ENCODE measurements around the gene FAM131A. TPM values are rescaled to one million over a fixed set of nuclear protein-coding genes. Genes with fewer than 3 reads are reported as not detected.

The FAM131A gene, protein sequence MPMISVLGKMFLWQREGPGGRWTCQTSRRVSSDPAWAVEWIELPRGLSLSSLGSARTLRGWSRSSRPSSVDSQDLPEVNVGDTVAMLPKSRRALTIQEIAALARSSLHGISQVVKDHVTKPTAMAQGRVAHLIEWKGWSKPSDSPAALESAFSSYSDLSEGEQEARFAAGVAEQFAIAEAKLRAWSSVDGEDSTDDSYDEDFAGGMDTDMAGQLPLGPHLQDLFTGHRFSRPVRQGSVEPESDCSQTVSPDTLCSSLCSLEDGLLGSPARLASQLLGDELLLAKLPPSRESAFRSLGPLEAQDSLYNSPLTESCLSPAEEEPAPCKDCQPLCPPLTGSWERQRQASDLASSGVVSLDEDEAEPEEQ
- 1 to 10 TPM; 4.0 to 5.5 TPM for total RNA-seq

DNA sequence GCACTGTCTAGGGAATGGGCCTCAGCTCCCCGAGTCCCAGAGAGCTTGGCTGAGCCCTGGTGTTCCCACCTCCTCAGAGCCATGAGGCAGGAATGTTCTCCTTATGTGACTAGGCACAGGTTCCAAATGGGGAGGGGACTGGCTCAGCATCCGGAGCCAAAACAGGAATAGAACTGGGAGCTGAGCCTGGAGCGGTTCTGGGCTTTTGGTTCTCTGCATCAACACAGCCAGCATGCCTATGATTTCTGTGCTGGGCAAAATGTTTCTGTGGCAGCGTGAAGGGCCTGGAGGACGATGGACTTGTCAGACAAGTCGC lies at the start of gene FAM131A:
Gene FAM131A, plus strand, starts transcription at position 202 of the 316 bp plus-strand sequence. Its CDS starts 31 bp downstream, at position 233.
- Mint-ChIP-seq H3K4me1 (ENCODE audit: low read depth) (peaks cover 52% of the 10 kb centered on the region), H3K27me3 (no peaks in the 10 kb centered on the region)

DNA sequence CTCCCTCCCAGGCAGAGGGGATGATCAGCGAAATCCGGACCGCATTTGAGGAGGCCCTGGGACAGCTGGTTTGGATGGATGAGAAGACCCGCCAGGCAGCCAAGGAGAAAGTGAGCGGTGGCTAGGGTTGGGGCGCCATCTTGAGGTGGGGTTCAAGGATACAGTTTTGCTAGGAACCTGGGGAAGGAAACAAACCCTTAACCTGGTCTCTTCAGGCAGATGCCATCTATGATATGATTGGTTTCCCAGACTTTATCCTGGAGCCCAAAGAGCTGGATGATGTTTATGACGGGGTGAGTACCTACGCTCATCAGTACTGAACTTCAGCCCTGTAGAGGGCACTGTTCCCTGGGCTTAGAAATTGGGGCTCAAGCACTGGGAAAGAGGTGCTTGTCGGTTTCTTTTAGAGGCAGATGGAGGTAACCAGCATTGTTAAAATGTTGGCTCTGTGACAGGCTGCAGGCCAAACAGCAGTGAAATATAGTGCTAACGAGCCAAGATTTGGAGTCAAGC lies 47.9 kb upstream of the FAM131A start:
- Mint-ChIP-seq H3K27me3 (peaks cover 8% of the 10 kb centered on the region), H3K4me3 (no peak overlapping the region), H3K9me3 (no peaks in the 10 kb centered on the region), H3K36me3 (ENCODE audit: low read depth) (no peaks in the 10 kb centered on the region), H3K4me1 (ENCODE audit: low read depth) (no peaks in the 10 kb centered on the region), H3K27ac (no peak overlapping the region)
- CTCF ChIA-PET, result interaction anchor here (0.6 to 2.0 kb wide), 21 partner anchors 9 to 422 kb away, joined by 3 to 15 read pairs (median 4); partner anchors contain the start of genes AP2M1, CAMK2N2 and ECE2
- ATAC-seq, result peak; percentile 85
- POLR2A ChIA-PET, result no interaction called here
- intact Hi-C loops (cut with micrococcal nuclease), result loop anchor here (5.0 to 10.0 kb wide), 2 partner anchors 62 to 395 kb away; partner anchors contain the start of gene VWA5B2
- TF ChIP-seq, protein P1, sequence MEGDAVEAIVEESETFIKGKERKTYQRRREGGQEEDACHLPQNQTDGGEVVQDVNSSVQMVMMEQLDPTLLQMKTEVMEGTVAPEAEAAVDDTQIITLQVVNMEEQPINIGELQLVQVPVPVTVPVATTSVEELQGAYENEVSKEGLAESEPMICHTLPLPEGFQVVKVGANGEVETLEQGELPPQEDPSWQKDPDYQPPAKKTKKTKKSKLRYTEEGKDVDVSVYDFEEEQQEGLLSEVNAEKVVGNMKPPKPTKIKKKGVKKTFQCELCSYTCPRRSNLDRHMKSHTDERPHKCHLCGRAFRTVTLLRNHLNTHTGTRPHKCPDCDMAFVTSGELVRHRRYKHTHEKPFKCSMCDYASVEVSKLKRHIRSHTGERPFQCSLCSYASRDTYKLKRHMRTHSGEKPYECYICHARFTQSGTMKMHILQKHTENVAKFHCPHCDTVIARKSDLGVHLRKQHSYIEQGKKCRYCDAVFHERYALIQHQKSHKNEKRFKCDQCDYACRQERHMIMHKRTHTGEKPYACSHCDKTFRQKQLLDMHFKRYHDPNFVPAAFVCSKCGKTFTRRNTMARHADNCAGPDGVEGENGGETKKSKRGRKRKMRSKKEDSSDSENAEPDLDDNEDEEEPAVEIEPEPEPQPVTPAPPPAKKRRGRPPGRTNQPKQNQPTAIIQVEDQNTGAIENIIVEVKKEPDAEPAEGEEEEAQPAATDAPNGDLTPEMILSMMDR (IDR thresholded peaks at IDR 0.05), result peak; percentile 78
- peak; percentile 80 for DNase-seq

More for the DNA sequence above, at the start of gene FAM131A:
- no peaks in the 10 kb centered on the region for H3K9me3 Mint-ChIP-seq
- peaks cover 27% of the 10 kb centered on the region for H3K36me3 Mint-ChIP-seq (ENCODE audit: low read depth)
- CTCF ChIA-PET, result interaction anchor here (2.8 kb wide), 1 partner anchor 17 kb away, joined by 25 read pairs; no protein-coding TSS in a partner anchor
- no peak for DNase-seq
- no peak for ATAC-seq
- POLR2A ChIA-PET, result interaction anchor here (0.6 to 3.8 kb wide), 9 partner anchors 9 to 77 kb away, joined by 3 to 22 read pairs (median 5); partner anchors contain the start of gene EIF4G1
- H3K4me3 Mint-ChIP-seq, result peak within 1 kb of the TSS; percentile 82
- TF ChIP-seq, protein P1 (IDR thresholded peaks at IDR 0.05), result no peak
- intact Hi-C loops (cut with micrococcal nuclease), result no loop called here
- peak within 1 kb of the TSS; percentile 83 for H3K27ac Mint-ChIP-seq

DNA sequence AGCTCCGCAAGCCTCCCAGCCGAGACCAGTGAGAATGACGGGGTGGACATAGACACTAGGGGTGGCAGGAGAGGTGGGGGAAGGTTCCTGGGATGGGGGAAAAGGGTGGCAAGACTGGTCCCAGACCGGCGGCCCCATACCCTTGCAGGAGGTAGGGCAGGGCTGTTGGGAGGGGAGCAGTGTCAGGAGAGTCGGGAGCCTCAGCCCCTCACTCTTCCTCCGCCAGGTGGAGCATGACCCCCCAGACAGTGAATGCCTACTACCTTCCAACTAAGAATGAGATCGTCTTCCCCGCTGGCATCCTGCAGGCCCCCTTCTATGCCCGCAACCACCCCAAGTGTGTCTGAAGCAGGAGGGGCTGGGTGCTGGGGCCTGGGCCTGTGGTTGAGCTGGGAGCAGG lies 47.1 kb upstream of the FAM131A start:
- H3K36me3 Mint-ChIP-seq (ENCODE audit: low read depth), result no peaks in the 10 kb centered on the region
- CTCF ChIA-PET, result interaction anchor here (1.4 to 2.0 kb wide), 5 partner anchors 12 to 394 kb away, joined by 4 to 15 read pairs (median 6); partner anchors contain the start of gene CAMK2N2
- POLR2A ChIA-PET, result no interaction called here
- H3K4me3 Mint-ChIP-seq, result no peak overlapping the region
- no peak for ATAC-seq
- H3K4me1 Mint-ChIP-seq (ENCODE audit: low read depth), result no peaks in the 10 kb centered on the region
- no peak for DNase-seq
- TF ChIP-seq, protein P1 (IDR thresholded peaks at IDR 0.05), result no peak
- no peaks in the 10 kb centered on the region for H3K9me3 Mint-ChIP-seq
- no peak overlapping the region for H3K27ac Mint-ChIP-seq
- intact Hi-C loops (cut with micrococcal nuclease), result no loop called here
- peaks cover 8% of the 10 kb centered on the region for H3K27me3 Mint-ChIP-seq

- intact Hi-C loops (cut with micrococcal nuclease), result no loop called here
- Mint-ChIP-seq H3K27me3 (peaks cover 4% of the 10 kb centered on the region), H3K9me3 (no peaks in the 10 kb centered on the region), H3K27ac (no peak overlapping the region), H3K4me3 (no peak overlapping the region), H3K36me3 (ENCODE audit: low read depth) (no peaks in the 10 kb centered on the region), H3K4me1 (ENCODE audit: low read depth) (no peaks in the 10 kb centered on the region)
- ChIA-PET POLR2A (interaction anchor here (1.9 kb wide), 1 partner anchor 29 kb away, joined by 5 read pairs; no protein-coding TSS in a partner anchor), CTCF (interaction anchor here (0.7 to 3.3 kb wide), 3 partner anchors 32 to 64 kb away, joined by 3 to 25 read pairs (median 4); partner anchors contain the start of gene EEF1AKMT4)
- no peak for ATAC-seq
- no peak for DNase-seq
- TF ChIP-seq, protein P1 (IDR thresholded peaks at IDR 0.05), result no peak
These were observed 46.2 kb upstream of the FAM131A start for GRCh38 chr3:184291044-184291737.
